ENCODE data around the gene IFI27L1.

IFI27L1 gene

GRCh38 chr14:94079891-94080620, 1.1 kb upstream of the IFI27L1 start:
- no peak for DNase-seq (ENCODE audit: low read depth, low spot score)

- DNase-seq (ENCODE audit: low read depth, low spot score), result no peak
These were observed 293 bp downstream of the IFI27L1 start for GRCh38 chr14:94081386-94081820.

GRCh38 chr14:94087891-94088290, 6.8 kb downstream of the IFI27L1 start:
- DNase-seq (ENCODE audit: low read depth, low spot score), result no peak

GRCh38 chr14:94088516-94088915, 7.4 kb downstream of the IFI27L1 start:
- no peak for DNase-seq (ENCODE audit: low read depth, low spot score)

GRCh38 chr14:94089479-94089878, 8.4 kb downstream of the IFI27L1 start:
- DNase-seq (ENCODE audit: low read depth, low spot score), result no peak

- DNase-seq (ENCODE audit: low read depth, low spot score), result no peak
These were observed 12.3 kb downstream of the IFI27L1 start for GRCh38 chr14:94093418-94093817.

- no peak for DNase-seq (ENCODE audit: low read depth, low spot score)
These were observed 16.0 kb downstream of the IFI27L1 start for GRCh38 chr14:94097091-94097490.

- no peak for DNase-seq (ENCODE audit: low read depth, low spot score)
These were observed 17.3 kb downstream of the IFI27L1 start for GRCh38 chr14:94098326-94098992.

- DNase-seq (ENCODE audit: low read depth, low spot score), result no peak
These were observed 17.9 kb downstream of the IFI27L1 start for GRCh38 chr14:94099006-94099405.

- DNase-seq (ENCODE audit: low read depth, low spot score), result no peak
These were observed 19.7 kb downstream of the IFI27L1 start for GRCh38 chr14:94100847-94101246.

- no peak for DNase-seq (ENCODE audit: low read depth, low spot score)
These were observed 20.6 kb downstream of the IFI27L1 start for GRCh38 chr14:94101748-94102147.

- DNase-seq (ENCODE audit: low read depth, low spot score), result no peak
These were observed 21.8 kb downstream of the IFI27L1 start for GRCh38 chr14:94102768-94103482.

GRCh38 chr14:94103554-94104150, 22.5 kb downstream of the IFI27L1 start:
- no peak for DNase-seq (ENCODE audit: low read depth, low spot score)

GRCh38 chr14:94104731-94105130, 23.6 kb downstream of the IFI27L1 start:
- DNase-seq (ENCODE audit: low read depth, low spot score), result no peak

- DNase-seq (ENCODE audit: low read depth, low spot score), result no peak
These were observed 28.8 kb downstream of the IFI27L1 start for GRCh38 chr14:94109915-94110250.

GRCh38 chr14:94110552-94111181, 29.6 kb downstream of the IFI27L1 start, which contains the start of gene IFI27:
Gene IFI27, plus strand, starts transcription at chr14:94110736.
- no peak for DNase-seq (ENCODE audit: low read depth, low spot score)

GRCh38 chr14:94111276-94112095, 30.4 kb downstream of the IFI27L1 start:
- DNase-seq (ENCODE audit: low read depth, low spot score), result no peak

GRCh38 chr14:94112513-94113063, 31.5 kb downstream of the IFI27L1 start:
- no peak for DNase-seq (ENCODE audit: low read depth, low spot score)

GRCh38 chr14:94113073-94113472, 32.0 kb downstream of the IFI27L1 start:
- DNase-seq (ENCODE audit: low read depth, low spot score), result no peak

- DNase-seq (ENCODE audit: low read depth, low spot score), result no peak
These were observed 32.4 kb downstream of the IFI27L1 start for GRCh38 chr14:94113490-94113889.
